NCI-H2107 (cell line): Measurements from ENCODE around the gene FUT2.
"Not testable (repeated sequence)": the region's sequence is repeated elsewhere in the genome, so short reads cannot be mapped to it uniquely, and the experiment has no call there.

ENCODE experiments used
- DNase-seq: peaks from one replicate; lab custom pipeline; 2025; lab: John Stamatoyannopoulos, UW

The FUT2 gene

GRCh38 chr19:48695743-48696352 is at the start of gene FUT2:
FUT2 (plus strand) TSS chr19:48695971; CDS start chr19:48702957, 6,986 bp downstream.
- DNase-seq = peak; percentile 20

GRCh38 chr19:48646001-48646721 is 49.6 kb upstream of the FUT2 start, which contains the start of gene CA11:
CA11 (minus strand) TSS chr19:48646187; CDS start chr19:48645632, 555 bp downstream.
- peak; percentile 80 for DNase-seq

GRCh38 chr19:48646722-48647216 is 49.0 kb upstream of the FUT2 start:
- no peak for DNase-seq

- no peak for DNase-seq
Measured at GRCh38 chr19:48648134-48648533, 47.6 kb upstream of the FUT2 start.

GRCh38 chr19:48650974-48651682 is 44.6 kb upstream of the FUT2 start:
- no peak for DNase-seq

GRCh38 chr19:48651683-48652048 is 44.1 kb upstream of the FUT2 start:
- DNase-seq = no peak

GRCh38 chr19:48654299-48655059 is 41.3 kb upstream of the FUT2 start:
- no peak for DNase-seq

GRCh38 chr19:48656840-48657474 is 38.8 kb upstream of the FUT2 start:
- no peak for DNase-seq

- DNase-seq = not testable (repeated sequence)
Measured at GRCh38 chr19:48657828-48658227, 37.9 kb upstream of the FUT2 start.

- no peak for DNase-seq
Measured at GRCh38 chr19:48658483-48658882, 37.3 kb upstream of the FUT2 start.

- DNase-seq = no peak
Measured at GRCh38 chr19:48659768-48660167, 36.0 kb upstream of the FUT2 start.

GRCh38 chr19:48660852-48661710 is 34.7 kb upstream of the FUT2 start:
- DNase-seq = no peak

GRCh38 chr19:48661711-48662090 is 34.1 kb upstream of the FUT2 start:
- no peak for DNase-seq

GRCh38 chr19:48663667-48664066 is 32.1 kb upstream of the FUT2 start:
- DNase-seq = no peak

- no peak for DNase-seq
Measured at GRCh38 chr19:48664476-48664875, 31.3 kb upstream of the FUT2 start.

GRCh38 chr19:48665786-48666185 is 30.0 kb upstream of the FUT2 start:
- no peak for DNase-seq

- DNase-seq = no peak
Measured at GRCh38 chr19:48668332-48668731, 27.4 kb upstream of the FUT2 start.

GRCh38 chr19:48668761-48669160 is 27.0 kb upstream of the FUT2 start:
- no peak for DNase-seq

- no peak for DNase-seq
Measured at GRCh38 chr19:48669903-48670668, 25.7 kb upstream of the FUT2 start.
